HepG2 (cell line): ENCODE measurements around the gene PRKAR1A. TPM values are rescaled to one million over a fixed set of nuclear protein-coding genes. Genes with fewer than 3 reads are reported as not detected.

Source experiments
- CREM ChIP-seq, 2 experiments: sonication (generic) in 1 of 2; formaldehyde crosslinking in 1 of 2; IDR thresholded peaks; 2 replicates each; pipeline versions ENCODE4 v1.4.0 to v1.6.1; 2016 to 2020; ENCODE audit warnings: antibody characterized with exemption in 1 of 2, mild to moderate bottlenecking in 1 of 2, missing genetic modification reagents in 1 of 2
- GATAD2A ChIP-seq: IDR thresholded peaks from 2 replicates; pipeline ENCODE4 v1.6.1; 2016
- GFI1 ChIP-seq: sonication (generic); formaldehyde crosslinking; IDR thresholded peaks from 2 replicates; pipeline ENCODE4 v1.5.0; 2020; ENCODE audit warnings: missing genetic modification reagents, mild to moderate bottlenecking, borderline replicate concordance
- HDAC1 ChIP-seq: sonication (generic); formaldehyde crosslinking; IDR thresholded peaks from 2 replicates; pipeline ENCODE4 v1.5.1; 2020; ENCODE audit warnings: mild to moderate bottlenecking, missing genetic modification reagents
- HNF4A ChIP-seq: sonication (generic); formaldehyde crosslinking; IDR thresholded peaks from 2 replicates; pipeline ENCODE4 v1.4.0; 2020; ENCODE audit warnings: missing genetic modification reagents
- IRF2 ChIP-seq: IDR thresholded peaks from 2 replicates; pipeline ENCODE4 v1.6.1; 2018; ENCODE audit warnings: missing genetic modification reagents, missing compliant biosample characterization
- KDM4B ChIP-seq: sonication (generic); formaldehyde crosslinking; IDR thresholded peaks from 2 replicates; pipeline ENCODE4 v1.4.0; 2020; ENCODE audit warnings: missing genetic modification reagents
- KMT2B ChIP-seq: IDR thresholded peaks from 2 replicates; pipeline ENCODE4 v1.6.1; 2016; ENCODE audit warnings: missing genetic modification reagents, missing compliant biosample characterization
- MAFK ChIP-seq, 2 experiments: IDR thresholded peaks in 1 of 2; conservative IDR thresholded peaks in 1 of 2; 2 replicates each; pipeline ENCODE4 v1.6.1; 2011; ENCODE audit warnings: improper control_type of control experiment in 2 of 2, low read length in 2 of 2
- MEIS1 ChIP-seq: sonication (generic); formaldehyde crosslinking; IDR thresholded peaks from 2 replicates; pipeline ENCODE4 v1.9.0; 2021; ENCODE audit warnings: mild to moderate bottlenecking, missing genetic modification reagents, moderate library complexity, borderline replicate concordance
- MTA1 ChIP-seq: sonication (generic); formaldehyde crosslinking; IDR thresholded peaks from 2 replicates; pipeline ENCODE4 v1.4.0; 2020; ENCODE audit warnings: missing genetic modification reagents, mild to moderate bottlenecking, borderline replicate concordance
- MTA3 ChIP-seq: sonication (generic); formaldehyde crosslinking; IDR thresholded peaks from 2 replicates; pipeline ENCODE4 v1.4.0; 2020; ENCODE audit warnings: missing genetic modification reagents
- PPARG ChIP-seq: conservative IDR thresholded peaks from 2 replicates; pipeline ENCODE4 v1.6.1; 2016; ENCODE audit warnings: missing biosample characterization, missing genetic modification reagents
- PRDM10 ChIP-seq: sonication (generic); formaldehyde crosslinking; IDR thresholded peaks from 2 replicates; pipeline ENCODE4 v1.4.0; 2020; ENCODE audit warnings: low read depth, missing genetic modification reagents
- ZBTB33 ChIP-seq: sonication (generic); formaldehyde crosslinking; IDR thresholded peaks from 2 replicates; pipeline ENCODE4 v1.4.0; 2020; ENCODE audit warnings: missing genetic modification reagents
- ZNF564 ChIP-seq: sonication (generic); formaldehyde crosslinking; IDR thresholded peaks from 2 replicates; pipeline ENCODE4 v1.8.1; 2023; ENCODE audit warnings: mild to moderate bottlenecking, missing genetic modification reagents
- ZSCAN21 ChIP-seq: sonication (generic); formaldehyde crosslinking; IDR thresholded peaks from 2 replicates; pipeline ENCODE4 v1.8.0; 2022; ENCODE audit warnings: mild to moderate bottlenecking, missing genetic modification reagents, moderate library complexity, borderline replicate concordance
- polyA plus RNA-seq, 8 experiments: library from polyadenylated mRNA; depleted of rRNA in 3 of 8; stranded (reverse) in 7 of 8; unstranded in 1 of 8; fragments of >200 nt; fragmentation: Illumina TruSeq in 4 of 8; extraction: Trizol in 4 of 8; gene quantifications; 2 replicates each; pipeline versions ENCODE4 v1.2.1 to v1.2.3, GENCODE V29; 2011 to 2016; ENCODE audit warnings: low read depth in 4 of 8, missing spikeins in 1 of 8, mixed read lengths in 1 of 8; ENCODE audit not compliant: insufficient read depth in 1 of 8
- total RNA-seq, 5 experiments: library from RNA; depleted of rRNA; stranded (reverse); fragments of >200 nt; fragmentation: Illumina TruSeq; extraction: Trizol; gene quantifications; 2 replicates each; pipeline ENCODE4 v1.2.3, GENCODE V29; 2016; ENCODE audit warnings: low read depth in 1 of 5
- TF ChIP-seq, protein P1 (sequence below), 2 experiments: fragments of 450-650 bp in 1 of 2; sonication (generic) in 1 of 2; formaldehyde crosslinking; IDR thresholded peaks; 2 replicates each; pipeline versions ENCODE4 v1.5.0 to v1.8.0; 2020 to 2022; ENCODE audit warnings: mild to moderate bottlenecking in 1 of 2, missing genetic modification reagents in 1 of 2
- TF ChIP-seq, protein P2 (sequence below): sonication (generic); formaldehyde crosslinking; IDR thresholded peaks from 2 replicates; pipeline ENCODE4 v1.4.0; 2020; ENCODE audit warnings: missing genetic modification reagents, borderline replicate concordance
- TF ChIP-seq, protein P3 (sequence below): IDR thresholded peaks from 2 replicates; pipeline ENCODE4 v1.6.1; 2016; ENCODE audit warnings: mild to moderate bottlenecking

The PRKAR1A gene
- total and polyA plus RNA-seq, 2 of the 13 experiments (the other 11 are each of a cell fraction or from before 2014, with no cell fraction given) = 265 to 266 TPM

GRCh38 chr17:68580236-68580770, 68.1 kb downstream of the PRKAR1A start (continued):
- TF ChIP-seq IRF2 (CRISPR knock-in tag) = peak; percentile 58; the same call in 1 of the 2 replicates
- peak; percentile 87 for TF ChIP-seq GFI1 (CRISPR knock-in tag)
- peak; percentile 45 to 47; a peak in 3 of 4 replicates for TF ChIP-seq MAFK (conservative IDR thresholded peaks at IDR 0.05 in 1 of 2, IDR thresholded peaks at IDR 0.05 in 1 of 2; ENCODE audit: low read length in 2 of 2)
- peak; percentile 28; the same call in 1 of the 2 replicates for TF ChIP-seq KDM4B
- TF ChIP-seq KMT2B (CRISPR knock-in tag) = peak; percentile 29; the same call in 1 of the 2 replicates
- TF ChIP-seq MTA3 = no peak
- TF ChIP-seq CREM (IDR thresholded peaks at IDR 0.05) = peak; percentile 67
- TF ChIP-seq CREM (CRISPR knock-in tag; IDR thresholded peaks at IDR 0.05) = no peak
- TF ChIP-seq, protein P1, sequence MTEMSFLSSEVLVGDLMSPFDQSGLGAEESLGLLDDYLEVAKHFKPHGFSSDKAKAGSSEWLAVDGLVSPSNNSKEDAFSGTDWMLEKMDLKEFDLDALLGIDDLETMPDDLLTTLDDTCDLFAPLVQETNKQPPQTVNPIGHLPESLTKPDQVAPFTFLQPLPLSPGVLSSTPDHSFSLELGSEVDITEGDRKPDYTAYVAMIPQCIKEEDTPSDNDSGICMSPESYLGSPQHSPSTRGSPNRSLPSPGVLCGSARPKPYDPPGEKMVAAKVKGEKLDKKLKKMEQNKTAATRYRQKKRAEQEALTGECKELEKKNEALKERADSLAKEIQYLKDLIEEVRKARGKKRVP (CRISPR knock-in tag; IDR thresholded peaks at IDR 0.05) = peak in 1 of 2 experiments; percentile 83; a peak in 1 of 4 replicates
- no peak for TF ChIP-seq ZBTB33 (CRISPR knock-in tag)
- 0 out of 2 replicates have a peak, but pooled peaks have one; percentile 31 for TF ChIP-seq MEIS1 (CRISPR knock-in tag)
- no peak for TF ChIP-seq ZSCAN21 (CRISPR knock-in tag)
- TF ChIP-seq PRDM10 (CRISPR knock-in tag) = peak; percentile 29; the same call in 1 of the 2 replicates
- TF ChIP-seq, protein P2, sequence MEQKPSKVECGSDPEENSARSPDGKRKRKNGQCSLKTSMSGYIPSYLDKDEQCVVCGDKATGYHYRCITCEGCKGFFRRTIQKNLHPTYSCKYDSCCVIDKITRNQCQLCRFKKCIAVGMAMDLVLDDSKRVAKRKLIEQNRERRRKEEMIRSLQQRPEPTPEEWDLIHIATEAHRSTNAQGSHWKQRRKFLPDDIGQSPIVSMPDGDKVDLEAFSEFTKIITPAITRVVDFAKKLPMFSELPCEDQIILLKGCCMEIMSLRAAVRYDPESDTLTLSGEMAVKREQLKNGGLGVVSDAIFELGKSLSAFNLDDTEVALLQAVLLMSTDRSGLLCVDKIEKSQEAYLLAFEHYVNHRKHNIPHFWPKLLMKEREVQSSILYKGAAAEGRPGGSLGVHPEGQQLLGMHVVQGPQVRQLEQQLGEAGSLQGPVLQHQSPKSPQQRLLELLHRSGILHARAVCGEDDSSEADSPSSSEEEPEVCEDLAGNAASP (CRISPR knock-in tag) = peak; percentile 99
- TF ChIP-seq, protein P3, sequence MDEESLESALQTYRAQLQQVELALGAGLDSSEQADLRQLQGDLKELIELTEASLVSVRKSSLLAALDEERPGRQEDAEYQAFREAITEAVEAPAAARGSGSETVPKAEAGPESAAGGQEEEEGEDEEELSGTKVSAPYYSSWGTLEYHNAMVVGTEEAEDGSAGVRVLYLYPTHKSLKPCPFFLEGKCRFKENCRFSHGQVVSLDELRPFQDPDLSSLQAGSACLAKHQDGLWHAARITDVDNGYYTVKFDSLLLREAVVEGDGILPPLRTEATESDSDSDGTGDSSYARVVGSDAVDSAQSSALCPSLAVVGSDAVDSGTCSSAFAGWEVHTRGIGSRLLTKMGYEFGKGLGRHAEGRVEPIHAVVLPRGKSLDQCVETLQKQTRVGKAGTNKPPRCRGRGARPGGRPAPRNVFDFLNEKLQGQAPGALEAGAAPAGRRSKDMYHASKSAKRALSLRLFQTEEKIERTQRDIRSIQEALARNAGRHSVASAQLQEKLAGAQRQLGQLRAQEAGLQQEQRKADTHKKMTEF (CRISPR knock-in tag) = peak; percentile 90
- TF ChIP-seq HDAC1 (CRISPR knock-in tag) = peak; percentile 50; the same call in 1 of the 2 replicates
- peak; percentile 69; the same call in 1 of the 2 replicates for TF ChIP-seq HNF4A
- peak; percentile 96 for TF ChIP-seq GATAD2A (CRISPR knock-in tag)
- peak; percentile 39; the same call in 1 of the 2 replicates for TF ChIP-seq ZNF564 (CRISPR knock-in tag)
- no peak for TF ChIP-seq MTA1 (CRISPR knock-in tag)
- TF ChIP-seq PPARG (CRISPR knock-in tag) = peak; percentile 49; the same call in 1 of the 2 replicates
